Activated CD4-positive, alpha-beta memory T cell treated with anti-CD3 and anti-CD28 coated beads for 36 hours (primary cell): ENCODE data around the gene INS. TPM values are rescaled to one million over a fixed set of nuclear protein-coding genes. Genes with fewer than 3 reads are reported as not detected.
"Not testable (repeated sequence)": the region's sequence is repeated elsewhere in the genome, so short reads cannot be mapped to it uniquely, and the experiment has no call there.

Experiments used
- CTCF ChIA-PET: fragments of 350-600 bp; sonication (Branson Sonifier 250); formaldehyde crosslinking; loops from one replicate; lab custom pipeline; 2021; ENCODE audit warnings: antibody characterized with exemption, inconsistent platforms; lab: Charles Lee
- POLR2A ChIA-PET: fragments of 350-600 bp; sonication (Branson Sonifier 250); formaldehyde crosslinking; loops from one replicate; lab custom pipeline; 2021; ENCODE audit warnings: antibody characterized with exemption; lab: Charles Lee
- DNase-seq: peaks from one replicate; pipeline ENCODE4 v3.0.0-alpha.2; 2020
- H3K27ac Mint-ChIP-seq: one replicate; pipeline ENCODE4 v1.8.0; 2021; ENCODE audit warnings: mixed read lengths
- H3K27me3 Mint-ChIP-seq: one replicate; pipeline ENCODE4 v1.8.0; 2021; ENCODE audit warnings: mixed read lengths
- H3K36me3 Mint-ChIP-seq: one replicate; pipeline ENCODE4 v1.8.0; 2021; ENCODE audit warnings: mixed read lengths
- H3K4me1 Mint-ChIP-seq: one replicate; pipeline ENCODE4 v1.8.0; 2021; ENCODE audit warnings: low read depth, mixed read lengths
- H3K4me3 Mint-ChIP-seq: one replicate; pipeline ENCODE4 v1.8.0; 2021; ENCODE audit warnings: mild to moderate bottlenecking, mixed read lengths
- H3K9me3 Mint-ChIP-seq: one replicate; pipeline ENCODE4 v1.8.0; 2021; ENCODE audit warnings: mixed read lengths
- intact Hi-C: fragments of 100-400 bp; cut with micrococcal nuclease; formaldehyde crosslinking; loops from one replicate; pipeline ENCODE4 v1.15.1; 2023
- total RNA-seq, 2 experiments: library from RNA; stranded (reverse); gene quantifications; one replicate each; pipeline ENCODE4 v1.2.3, GENCODE V29; 2021

The INS gene
- total RNA-seq, 2 experiments from 2014 or later: not detected

DNA sequence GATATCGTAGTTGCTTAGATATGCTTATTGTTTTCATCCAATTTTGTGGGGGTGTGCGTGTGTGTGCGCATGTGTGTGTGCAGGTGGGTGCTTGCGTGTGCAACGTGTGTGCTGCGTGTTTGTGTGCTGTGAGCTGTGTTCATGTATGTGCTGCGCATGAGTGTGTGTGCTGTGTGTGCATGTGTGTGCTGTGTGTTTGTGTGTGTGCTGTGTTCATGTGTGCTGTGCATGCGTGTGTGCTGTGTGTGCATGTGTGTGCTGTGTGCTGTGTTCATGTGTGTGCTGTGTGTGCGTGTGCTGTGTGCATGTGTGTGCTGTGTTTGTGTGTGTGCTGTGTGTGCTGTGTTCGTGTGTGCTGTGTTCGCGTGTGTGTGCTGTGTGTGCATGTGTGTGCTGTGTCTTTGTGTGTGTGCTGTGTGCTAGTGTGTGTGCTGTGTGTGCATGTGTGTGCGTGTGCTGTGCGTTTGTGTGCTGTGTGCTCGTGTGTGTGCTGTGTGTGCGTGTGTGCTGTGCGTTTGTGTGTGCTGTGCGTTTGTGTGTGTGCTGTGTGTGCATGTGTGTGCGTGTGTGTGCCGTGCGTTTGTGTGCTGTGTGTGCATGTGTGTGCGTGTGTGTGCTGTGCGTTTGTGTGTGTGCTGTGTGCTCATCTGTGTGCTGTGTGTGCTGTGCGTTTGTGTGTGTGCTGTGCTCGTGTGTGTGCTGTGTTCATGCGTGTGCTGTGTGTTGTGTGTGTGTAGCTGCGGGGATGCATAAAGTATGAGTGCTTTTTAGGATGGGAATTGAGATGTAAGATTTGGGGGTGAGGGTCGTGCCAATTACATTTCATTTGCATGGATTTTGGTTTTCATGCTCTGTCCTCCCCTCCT lies 29.4 kb downstream of the INS start:
- no peak overlapping the region for H3K4me3 Mint-ChIP-seq
- POLR2A ChIA-PET: no interaction called here
- H3K36me3 Mint-ChIP-seq: no peaks in the 10 kb centered on the region
- CTCF ChIA-PET: no interaction called here
- H3K4me1 Mint-ChIP-seq: no peaks in the 10 kb centered on the region
- no peak overlapping the region for H3K27ac Mint-ChIP-seq
- H3K9me3 Mint-ChIP-seq: no peaks in the 10 kb centered on the region
- intact Hi-C loops: no loop called here
- H3K27me3 Mint-ChIP-seq: peaks cover 46% of the 10 kb centered on the region
- no peak for DNase-seq

DNA sequence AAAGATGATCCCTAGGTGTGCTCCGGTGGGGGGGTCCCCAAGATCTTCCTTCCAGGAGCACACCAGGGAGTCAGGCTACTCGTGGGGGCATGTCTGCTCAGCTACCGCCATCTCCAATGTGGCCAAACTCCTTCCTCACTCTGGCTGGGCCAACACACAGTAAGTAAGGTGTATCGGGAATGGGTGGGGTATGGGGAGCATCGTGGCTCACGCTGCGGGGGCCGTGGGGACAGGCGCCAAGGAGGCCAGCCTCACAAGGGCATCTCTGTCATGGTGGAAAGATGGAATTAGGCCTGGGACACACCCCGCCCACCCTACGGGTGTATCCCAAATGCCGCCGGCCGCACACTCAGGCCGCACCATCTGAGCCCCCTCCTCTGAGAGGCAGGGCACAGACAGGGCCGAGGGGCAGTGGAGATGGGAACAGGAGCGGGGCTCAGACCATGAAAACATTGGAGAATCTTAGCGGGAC lies 30.1 kb downstream of the INS start:
- no peak for DNase-seq
- Mint-ChIP-seq H3K4me1 (no peaks in the 10 kb centered on the region), H3K27ac (no peak overlapping the region), H3K27me3 (peaks cover 39% of the 10 kb centered on the region), H3K36me3 (no peaks in the 10 kb centered on the region), H3K9me3 (no peaks in the 10 kb centered on the region), H3K4me3 (no peak overlapping the region)
- intact Hi-C loops: no loop called here
- ChIA-PET POLR2A (no interaction called here), CTCF (no interaction called here)

GRCh38 chr11:2129699-2130366 lies 31.2 kb downstream of the INS start:
- ChIA-PET CTCF (no interaction called here), POLR2A (no interaction called here)
- peaks cover 32% of the 10 kb centered on the region for H3K27me3 Mint-ChIP-seq
- no peak overlapping the region for H3K4me3 Mint-ChIP-seq
- no peaks in the 10 kb centered on the region for H3K4me1 Mint-ChIP-seq
- no peak overlapping the region for H3K27ac Mint-ChIP-seq
- intact Hi-C loops: no loop called here
- H3K36me3 Mint-ChIP-seq: no peaks in the 10 kb centered on the region
- DNase-seq: no peak
- H3K9me3 Mint-ChIP-seq: no peaks in the 10 kb centered on the region

DNA sequence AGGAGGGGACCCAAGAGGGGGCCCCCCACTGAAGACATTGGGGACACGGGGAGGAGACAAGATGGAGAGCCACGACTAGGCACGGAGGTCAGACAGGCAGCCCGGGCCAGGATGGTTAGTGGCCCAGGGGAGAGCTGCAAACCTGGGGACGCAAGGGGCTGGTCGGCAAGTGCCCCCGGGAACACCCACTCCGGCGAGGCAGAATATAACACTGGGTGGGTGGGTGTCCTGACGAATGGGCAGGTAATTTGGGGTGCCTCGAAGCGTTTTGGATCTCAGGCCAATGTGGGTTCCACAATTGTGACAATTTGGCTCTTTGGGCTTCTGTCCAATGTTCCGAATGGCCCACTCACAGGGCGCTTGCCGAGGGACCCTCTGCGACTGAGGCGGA lies 31.7 kb downstream of the INS start:
- H3K36me3 Mint-ChIP-seq: no peaks in the 10 kb centered on the region
- no peaks in the 10 kb centered on the region for H3K4me1 Mint-ChIP-seq
- H3K4me3 Mint-ChIP-seq: no peak overlapping the region
- CTCF ChIA-PET: no interaction called here
- H3K9me3 Mint-ChIP-seq: no peaks in the 10 kb centered on the region
- H3K27me3 Mint-ChIP-seq: peaks cover 34% of the 10 kb centered on the region
- intact Hi-C loops: no loop called here
- POLR2A ChIA-PET: no interaction called here
- no peak for DNase-seq
- no peak overlapping the region for H3K27ac Mint-ChIP-seq

- peaks cover 33% of the 10 kb centered on the region for H3K27me3 Mint-ChIP-seq
- no peaks in the 10 kb centered on the region for H3K4me1 Mint-ChIP-seq
- intact Hi-C loops: no loop called here
- ChIA-PET POLR2A (no interaction called here), CTCF (no interaction called here)
- H3K4me3 Mint-ChIP-seq: no peak overlapping the region
- H3K27ac Mint-ChIP-seq: no peak overlapping the region
- no peaks in the 10 kb centered on the region for H3K9me3 Mint-ChIP-seq
- H3K36me3 Mint-ChIP-seq: no peaks in the 10 kb centered on the region
- DNase-seq: no peak
Observed at GRCh38 chr11:2128511-2129307, 32.3 kb downstream of the INS start.

DNA sequence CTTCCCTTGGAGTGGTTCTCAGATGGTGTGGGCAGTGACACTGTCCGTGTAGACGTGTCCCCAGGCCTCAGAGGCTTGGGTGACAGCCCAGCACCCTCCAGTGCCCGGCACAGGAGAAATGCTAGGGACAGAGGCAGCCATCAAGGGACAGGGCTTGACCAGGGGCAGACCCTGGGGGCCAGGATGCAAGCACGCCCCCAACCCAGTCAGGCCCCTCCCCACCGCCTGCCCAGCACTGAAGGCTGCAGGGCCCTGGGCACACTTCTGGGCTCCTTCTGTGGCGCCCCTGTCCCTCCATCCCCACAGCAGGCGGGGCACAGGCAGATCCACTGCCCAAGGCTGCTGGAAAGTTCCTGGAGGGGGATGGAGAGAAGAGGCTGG lies 32.9 kb downstream of the INS start:
- Mint-ChIP-seq H3K27me3 (peaks cover 32% of the 10 kb centered on the region), H3K4me1 (no peaks in the 10 kb centered on the region), H3K4me3 (no peak overlapping the region), H3K27ac (no peak overlapping the region), H3K9me3 (no peaks in the 10 kb centered on the region), H3K36me3 (no peaks in the 10 kb centered on the region)
- intact Hi-C loops: no loop called here
- CTCF ChIA-PET: no interaction called here
- DNase-seq: no peak
- POLR2A ChIA-PET: no interaction called here

DNA sequence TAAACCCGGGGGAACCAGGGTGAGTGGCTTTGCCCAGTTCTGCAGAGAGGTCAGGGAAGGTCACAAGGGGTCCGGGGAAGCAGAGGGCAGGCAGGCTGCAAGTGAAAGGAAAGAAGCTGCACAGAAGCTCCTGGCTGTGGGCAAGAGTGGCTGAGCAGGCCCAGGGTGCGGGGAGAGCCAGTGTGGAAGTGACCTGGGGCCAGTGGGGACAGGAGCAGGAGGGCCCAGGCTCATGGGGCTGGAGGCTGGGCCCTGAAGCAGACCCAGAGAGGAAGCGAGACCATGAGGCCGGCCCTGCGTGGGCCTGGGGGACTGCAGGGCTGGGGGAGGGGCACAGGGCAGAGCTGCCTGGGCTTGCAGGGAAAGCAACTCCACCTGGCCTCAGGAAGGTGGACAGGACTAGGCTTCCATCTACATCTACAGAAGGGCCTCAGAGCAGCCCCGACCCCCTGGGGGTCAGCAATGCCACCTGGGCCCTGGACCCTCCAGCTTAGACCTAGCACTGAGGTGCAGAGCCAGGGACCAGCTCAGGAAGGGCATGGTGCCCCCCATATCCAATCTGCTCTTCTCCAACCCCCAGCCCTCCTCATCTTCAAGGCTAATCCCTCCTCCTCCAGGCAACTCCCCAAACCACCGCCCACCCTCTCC lies 33.4 kb downstream of the INS start:
- Mint-ChIP-seq H3K4me3 (no peak overlapping the region), H3K9me3 (no peaks in the 10 kb centered on the region), H3K27ac (no peak overlapping the region), H3K4me1 (no peaks in the 10 kb centered on the region), H3K27me3 (peaks cover 27% of the 10 kb centered on the region), H3K36me3 (no peaks in the 10 kb centered on the region)
- DNase-seq: no peak
- POLR2A ChIA-PET: no interaction called here
- intact Hi-C loops: no loop called here
- CTCF ChIA-PET: no interaction called here

DNA sequence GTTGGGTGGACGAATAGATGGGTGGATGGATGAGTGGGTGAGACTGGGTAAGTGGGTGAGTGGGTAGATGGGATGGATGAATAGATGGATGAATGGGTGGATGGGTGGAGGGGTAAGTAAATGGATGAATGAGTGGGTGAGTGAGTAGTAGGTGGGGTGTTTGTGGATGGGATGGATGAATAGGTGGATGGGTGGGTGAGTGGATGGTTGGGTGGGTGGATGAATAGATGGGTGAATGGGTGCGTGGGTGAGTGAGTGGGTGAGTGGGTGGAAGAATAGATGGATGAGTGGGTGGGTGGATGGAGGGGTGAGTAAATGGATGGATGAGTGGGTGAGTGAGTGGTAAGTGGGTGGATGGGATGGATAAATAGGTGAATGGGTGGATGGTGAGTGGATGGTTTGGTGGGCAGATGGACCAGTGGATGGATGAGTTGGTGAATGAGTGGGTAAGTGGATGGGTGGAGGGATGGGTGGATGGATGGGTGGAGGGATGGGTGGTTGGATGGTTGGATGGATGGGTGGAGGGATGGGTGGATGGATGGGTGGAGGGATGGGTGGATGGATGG lies 34.4 kb downstream of the INS start:
- intact Hi-C loops: no loop called here
- ChIA-PET CTCF (no interaction called here), POLR2A (no interaction called here)
- Mint-ChIP-seq H3K27ac (no peak overlapping the region), H3K27me3 (peaks cover 24% of the 10 kb centered on the region), H3K4me3 (no peak overlapping the region), H3K9me3 (no peaks in the 10 kb centered on the region), H3K36me3 (no peaks in the 10 kb centered on the region), H3K4me1 (no peaks in the 10 kb centered on the region)
- DNase-seq: no peak

DNA sequence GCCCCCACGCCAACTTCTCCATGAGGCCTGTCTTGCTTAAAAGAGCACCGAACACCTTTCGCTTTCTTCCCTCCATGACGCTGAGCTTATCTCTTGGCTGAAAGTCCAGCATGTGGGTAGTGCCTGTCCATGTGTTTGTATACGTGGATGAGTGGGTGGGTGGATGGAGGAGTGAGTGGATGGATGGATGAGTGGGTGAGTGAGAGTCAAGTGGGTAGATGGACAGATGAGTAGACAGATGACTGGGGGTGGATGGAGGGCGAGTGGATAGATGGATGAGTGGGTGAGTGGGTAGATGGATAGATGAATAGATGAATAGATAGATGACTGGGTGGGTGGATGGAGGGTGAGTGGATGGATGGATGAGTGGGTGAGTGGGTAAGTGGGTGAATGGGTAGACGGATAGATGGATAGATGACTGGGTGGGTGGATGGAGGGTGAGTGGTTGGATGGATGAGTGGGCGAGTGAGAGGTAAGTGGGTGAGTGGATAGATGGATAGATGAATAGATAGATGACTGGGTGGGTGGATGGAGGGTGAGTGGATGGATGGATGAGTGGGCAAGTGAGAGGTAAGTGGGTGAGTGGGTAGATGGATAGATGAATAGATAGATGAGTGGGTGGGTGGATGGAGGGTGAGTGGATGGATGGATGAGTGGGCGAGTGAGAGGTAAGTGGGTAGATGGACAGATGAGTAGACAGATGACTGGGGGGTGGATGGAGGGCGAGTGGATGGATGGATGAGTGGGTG lies 36.1 kb downstream of the INS start:
- H3K36me3 Mint-ChIP-seq, intact Hi-C loops, H3K27ac Mint-ChIP-seq, DNase-seq, H3K4me1 Mint-ChIP-seq, H3K4me3 Mint-ChIP-seq, POLR2A ChIA-PET, H3K9me3 Mint-ChIP-seq: not testable (repeated sequence)
- CTCF ChIA-PET: interaction anchor here (0.8 to 1.5 kb wide), 2 partner anchors 17 to 27 kb away, joined by 3 to 6 read pairs; no protein-coding TSS in a partner anchor
- peaks cover 23% of the 10 kb centered on the region for H3K27me3 Mint-ChIP-seq

- Mint-ChIP-seq H3K27me3 (peaks cover 29% of the 10 kb centered on the region), H3K36me3 (no peaks in the 10 kb centered on the region), H3K27ac (no peak overlapping the region), H3K9me3 (no peaks in the 10 kb centered on the region), H3K4me1 (no peaks in the 10 kb centered on the region), H3K4me3 (no peak overlapping the region)
- intact Hi-C loops: no loop called here
- POLR2A ChIA-PET: no interaction called here
- CTCF ChIA-PET: interaction anchor here (1.5 kb wide), 1 partner anchor 28 kb away, joined by 6 read pairs; no protein-coding TSS in a partner anchor
- no peak for DNase-seq
Observed at GRCh38 chr11:2123628-2123960, 37.4 kb downstream of the INS start.

DNA sequence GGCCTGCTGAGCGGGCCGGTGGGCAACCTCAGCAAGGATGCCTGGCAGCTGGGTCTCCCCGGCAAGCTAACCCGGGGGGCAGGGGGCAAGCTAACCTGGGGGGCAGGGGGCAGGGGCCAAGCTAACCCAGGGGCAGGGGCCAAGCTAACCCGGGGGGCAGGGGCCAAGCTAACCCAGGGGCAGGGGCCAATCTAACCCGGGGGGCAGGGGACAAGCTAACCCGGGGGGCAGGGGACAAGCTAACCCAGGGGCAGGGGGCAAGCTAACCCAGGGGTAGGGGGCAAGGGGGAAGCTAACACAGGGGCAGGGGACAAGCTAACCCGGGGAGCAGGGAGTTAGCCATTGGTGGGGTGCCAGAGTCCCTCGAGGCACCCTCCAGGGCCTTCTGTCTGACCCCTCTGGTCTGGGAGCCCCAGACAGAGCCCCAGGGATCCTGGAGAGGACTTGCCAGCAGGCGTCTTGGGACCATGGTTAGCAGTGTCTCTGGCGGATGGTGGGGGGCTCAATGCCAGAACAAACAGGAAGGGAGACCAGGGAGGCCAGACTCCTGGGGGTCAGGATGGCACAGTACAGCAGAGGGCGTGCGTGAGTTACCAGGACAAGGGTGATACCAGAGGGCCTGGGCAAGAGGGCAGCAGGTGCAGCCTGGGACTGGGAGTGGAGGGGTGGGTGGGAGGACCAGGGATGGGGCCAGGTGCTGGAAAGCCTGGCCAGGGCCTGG lies 37.9 kb downstream of the INS start:
- intact Hi-C loops: no loop called here
- Mint-ChIP-seq H3K4me3 (no peak overlapping the region), H3K27ac (no peak overlapping the region), H3K4me1 (no peaks in the 10 kb centered on the region), H3K36me3 (no peaks in the 10 kb centered on the region), H3K27me3 (peaks cover 29% of the 10 kb centered on the region), H3K9me3 (no peaks in the 10 kb centered on the region)
- no peak for DNase-seq
- ChIA-PET CTCF (interaction anchor here (0.6 to 1.0 kb wide), 3 partner anchors 26 to 35 kb away, joined by 3 to 4 read pairs (median 3); no protein-coding TSS in a partner anchor), POLR2A (no interaction called here)
